GM10266 (cell line): Measurements from ENCODE around the gene RRP7A.
"Not testable (repeated sequence)": the region's sequence is repeated elsewhere in the genome, so short reads cannot be mapped to it uniquely, and the experiment has no call there.

ENCODE experiments used
- DNase-seq: peaks from one replicate; pipeline ENCODE4 v3.0.0; 2012; ENCODE audit errors: extremely low spot score
- CTCF ChIP-seq: IDR thresholded peaks from 2 replicates; pipeline ENCODE4 v1.5.1; 2012; ENCODE audit warnings: mild to moderate bottlenecking, low read depth; ENCODE audit not compliant: control insufficient read depth, insufficient read depth; ENCODE audit errors: missing control alignments

The RRP7A gene

GRCh38 chr22:42544686-42545085, 25.1 kb upstream of the RRP7A start:
- no peak for DNase-seq
- no peak for TF ChIP-seq CTCF

DNA sequence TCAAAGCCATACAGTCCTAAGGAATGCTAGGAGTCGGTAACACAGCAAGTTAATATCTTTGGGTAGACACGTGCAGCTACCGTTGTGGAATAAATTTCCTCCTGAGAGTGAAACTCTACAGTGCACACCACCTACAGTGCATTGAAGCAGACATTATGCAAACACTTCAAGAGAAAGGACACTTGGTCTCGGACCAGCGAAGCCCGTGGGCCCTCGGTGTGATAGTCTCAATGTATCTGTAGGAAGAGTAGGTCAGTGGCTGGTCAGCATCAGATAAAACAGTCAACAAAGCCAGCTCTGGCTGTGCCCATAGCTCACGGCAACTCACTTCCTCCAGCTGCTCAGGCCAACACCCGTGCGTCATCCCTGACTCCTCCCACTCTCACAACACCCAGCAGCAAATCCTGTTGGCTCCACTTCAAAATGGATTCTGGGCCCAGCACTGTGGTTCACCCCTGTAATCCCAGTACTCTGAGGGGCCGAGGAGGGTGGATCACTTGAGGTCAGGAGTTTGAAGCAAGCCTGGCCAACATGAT, 19.7 kb upstream of the RRP7A start:
- not testable (repeated sequence) for DNase-seq

DNA sequence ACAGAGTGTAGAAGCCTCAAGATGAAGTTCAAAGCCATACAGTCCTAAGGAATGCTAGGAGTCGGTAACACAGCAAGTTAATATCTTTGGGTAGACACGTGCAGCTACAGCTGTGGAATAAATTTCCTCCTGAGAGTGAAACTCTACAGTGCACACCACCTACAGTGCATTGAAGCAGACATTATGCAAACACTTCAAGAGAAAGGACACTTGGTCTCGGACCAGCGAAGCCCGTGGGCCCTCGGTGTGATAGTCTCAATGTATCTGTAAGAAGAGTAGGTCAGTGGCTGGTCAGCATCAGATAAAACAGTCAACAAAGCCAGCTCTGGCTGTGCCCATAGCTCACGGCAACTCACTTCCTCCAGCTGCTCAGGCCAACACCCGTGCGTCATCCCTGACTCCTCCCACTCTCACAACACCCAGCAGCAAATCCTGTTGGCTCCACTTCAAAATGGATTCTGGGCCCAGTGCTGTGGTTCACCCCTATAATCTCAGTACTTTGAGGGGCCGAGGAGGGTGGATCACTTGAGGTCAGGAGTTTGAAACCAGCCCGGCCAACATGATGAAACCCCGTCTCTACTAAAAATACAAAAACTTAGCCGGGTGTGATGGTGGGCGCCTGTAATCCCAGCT, 17.7 kb upstream of the RRP7A start:
- not testable (repeated sequence) for DNase-seq

- not testable (repeated sequence) for DNase-seq
Measured at GRCh38 chr22:42536634-42537033, 17.0 kb upstream of the RRP7A start.

DNA sequence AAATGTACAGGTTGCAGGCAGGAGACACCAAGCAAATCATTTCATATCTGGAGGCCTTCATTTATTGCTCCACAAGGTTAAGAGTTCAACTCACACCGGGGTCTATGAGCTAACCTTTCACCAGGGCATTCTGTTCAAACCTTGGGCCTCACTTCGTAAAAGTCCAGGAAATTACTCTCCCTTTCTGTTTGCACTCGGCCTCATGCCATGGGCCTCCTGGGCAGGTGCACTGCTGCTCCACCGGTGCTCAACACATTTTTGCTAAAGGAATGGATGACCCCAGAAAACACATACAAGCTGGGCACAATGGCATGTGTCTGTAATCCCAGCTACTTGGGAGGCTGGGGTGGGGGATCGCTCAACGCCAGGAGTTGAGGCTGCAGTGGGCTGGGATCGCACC, 16.6 kb upstream of the RRP7A start:
- DNase-seq: no peak
- TF ChIP-seq CTCF: no peak

DNA sequence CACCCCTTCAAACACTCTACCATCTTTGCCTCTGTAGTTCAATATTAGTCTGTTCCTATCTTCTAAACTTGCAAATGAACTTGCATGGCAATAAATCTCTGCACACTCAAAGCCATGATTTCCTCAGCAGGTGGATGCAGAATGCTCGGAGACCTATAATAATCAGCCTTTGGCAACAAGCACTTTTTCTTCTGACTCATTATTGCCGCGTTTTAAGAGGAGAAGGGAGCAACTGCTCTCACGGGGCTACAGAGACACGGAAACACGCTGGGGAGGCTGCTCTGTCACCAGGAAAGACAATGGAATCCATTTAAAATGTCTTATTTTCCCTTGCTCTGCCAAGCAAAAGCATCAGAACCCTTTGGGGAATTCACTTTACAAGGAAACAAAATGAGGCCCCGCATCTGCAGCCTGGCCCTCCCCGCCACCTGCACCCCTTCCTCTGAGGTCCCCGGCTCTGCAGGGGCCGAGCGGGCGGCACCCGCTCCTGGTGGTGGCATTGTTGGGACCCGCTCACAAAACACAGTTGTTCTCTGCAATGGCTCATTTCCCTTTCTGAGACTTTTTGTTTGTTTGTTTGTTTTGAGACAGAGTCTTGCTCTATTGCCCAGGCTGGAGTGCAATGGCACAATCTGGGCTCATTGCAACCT, 15.6 kb upstream of the RRP7A start:
- not testable (repeated sequence) for DNase-seq

- no peak for TF ChIP-seq CTCF
- DNase-seq: no peak
Measured at GRCh38 chr22:42533638-42533977, 14.0 kb upstream of the RRP7A start.

- DNase-seq: not testable (repeated sequence)
Measured at GRCh38 chr22:42531401-42532084, 11.9 kb upstream of the RRP7A start.

DNA sequence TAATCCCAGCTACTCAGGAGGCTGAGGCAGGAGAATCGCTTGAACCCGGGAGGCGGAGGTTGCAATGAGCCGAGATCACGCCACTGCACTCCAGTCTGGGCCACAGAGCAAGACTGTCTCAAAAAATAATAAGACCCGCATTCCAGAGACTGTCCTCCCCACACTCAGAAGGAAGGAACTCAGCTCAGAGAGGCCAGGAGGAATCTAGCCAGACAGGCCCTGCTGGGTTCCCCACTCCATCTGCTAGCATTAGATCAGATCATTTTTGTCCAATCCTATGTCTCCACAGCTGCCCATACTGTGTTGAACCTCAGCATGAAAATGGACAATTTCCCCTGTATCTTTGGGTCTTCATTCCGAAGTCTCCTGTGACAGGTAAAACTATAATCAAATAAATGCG, 9.8 kb upstream of the RRP7A start:
- not testable (repeated sequence) for DNase-seq

DNA sequence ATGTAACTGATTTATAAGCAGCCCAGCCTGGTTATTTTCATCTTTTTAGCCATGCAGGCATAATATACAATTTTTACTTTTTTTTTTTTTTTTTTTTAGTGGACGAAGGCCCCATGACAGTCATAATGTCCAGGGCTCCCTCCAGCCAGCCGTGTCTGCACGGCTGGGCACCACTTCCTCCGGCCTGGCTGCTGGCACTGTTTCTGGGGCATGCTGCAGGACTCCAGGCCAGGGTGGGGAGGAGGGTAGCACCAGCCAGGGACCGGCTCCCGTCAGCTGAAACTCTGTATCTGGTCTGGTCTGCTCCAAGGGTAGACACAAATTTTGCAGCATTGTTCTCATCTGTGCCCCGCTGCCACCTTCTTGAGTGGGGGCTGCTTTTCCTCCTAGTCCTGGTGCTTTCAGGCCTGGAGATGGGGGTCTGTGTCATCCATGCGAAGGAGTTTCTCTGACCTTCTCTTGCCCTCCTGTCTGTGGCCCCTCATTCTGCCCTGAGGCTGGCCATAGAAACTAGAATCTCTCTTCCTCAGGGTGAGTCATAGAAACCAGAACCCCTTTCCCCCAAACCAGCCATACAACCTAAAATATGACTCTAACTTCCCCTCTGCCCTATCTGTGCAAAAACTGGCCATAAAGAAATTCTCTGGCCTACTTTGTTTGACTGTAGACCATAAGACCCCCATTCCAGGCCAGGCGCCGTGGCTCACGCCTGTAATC, 9.2 kb upstream of the RRP7A start:
- no peak for TF ChIP-seq CTCF
- no peak for DNase-seq
